ENCODE results near the gene UFSP1.

Gene UFSP1

DNA sequence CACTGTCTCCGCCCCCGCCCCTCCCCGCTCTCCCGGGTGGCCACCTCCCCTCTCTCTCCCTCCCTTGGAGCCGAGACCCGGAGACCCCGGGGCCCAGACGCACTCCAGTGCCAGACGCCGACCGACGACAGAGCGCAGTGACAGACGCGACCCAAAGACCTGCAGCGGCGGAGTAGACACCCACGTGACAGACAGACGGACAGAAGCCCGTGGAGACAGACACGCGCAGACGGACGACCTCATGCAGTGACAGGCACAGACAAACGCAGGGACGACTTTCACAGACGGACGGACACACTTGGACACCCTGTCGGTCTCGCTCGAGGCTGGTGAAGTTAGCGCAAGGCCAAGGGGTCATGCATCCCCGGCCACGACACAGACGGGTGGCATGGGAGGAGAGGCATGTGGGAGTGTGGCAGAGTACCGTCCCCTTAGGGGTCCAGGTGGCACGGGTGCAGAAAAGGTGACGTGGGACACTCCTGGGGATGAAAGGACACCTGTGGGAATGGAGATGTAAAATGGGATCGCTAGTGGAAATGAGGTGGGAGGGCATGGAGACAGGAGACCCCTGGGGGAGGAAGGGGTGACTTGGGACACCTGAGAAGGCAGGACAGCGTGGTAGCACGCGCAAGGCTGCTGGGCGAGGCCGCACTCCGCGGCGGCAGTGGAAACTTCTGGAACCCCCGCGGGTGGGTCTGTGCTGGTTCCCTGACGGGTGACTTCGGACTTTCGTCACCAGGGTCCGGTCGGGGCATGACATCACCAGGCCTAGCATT is 6.6 kb upstream of the UFSP1 start:
- no peak for DNase-seq (ENCODE audit: low read depth, low spot score)

DNA sequence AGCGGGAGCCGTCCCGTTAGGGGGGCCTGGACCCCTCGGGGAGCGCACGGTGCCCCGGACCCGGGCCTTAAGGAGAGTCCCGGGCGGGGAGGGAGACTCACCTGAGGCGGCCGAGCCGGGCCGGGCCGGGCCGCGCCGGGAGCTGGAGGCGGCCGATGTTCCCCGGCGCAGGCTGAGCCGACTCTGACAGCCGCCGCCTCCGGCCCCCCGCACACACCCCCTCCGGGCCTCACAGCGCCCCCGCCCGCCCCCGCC is 6.1 kb upstream of the UFSP1 start, which contains the start of gene ACHE:
TSS of gene ACHE (minus strand) at position 188 of the 255 bp plus-strand sequence. CDS start 1,656 bp downstream, outside the sequence.
- DNase-seq (ENCODE audit: low read depth, low spot score): no peak

DNA sequence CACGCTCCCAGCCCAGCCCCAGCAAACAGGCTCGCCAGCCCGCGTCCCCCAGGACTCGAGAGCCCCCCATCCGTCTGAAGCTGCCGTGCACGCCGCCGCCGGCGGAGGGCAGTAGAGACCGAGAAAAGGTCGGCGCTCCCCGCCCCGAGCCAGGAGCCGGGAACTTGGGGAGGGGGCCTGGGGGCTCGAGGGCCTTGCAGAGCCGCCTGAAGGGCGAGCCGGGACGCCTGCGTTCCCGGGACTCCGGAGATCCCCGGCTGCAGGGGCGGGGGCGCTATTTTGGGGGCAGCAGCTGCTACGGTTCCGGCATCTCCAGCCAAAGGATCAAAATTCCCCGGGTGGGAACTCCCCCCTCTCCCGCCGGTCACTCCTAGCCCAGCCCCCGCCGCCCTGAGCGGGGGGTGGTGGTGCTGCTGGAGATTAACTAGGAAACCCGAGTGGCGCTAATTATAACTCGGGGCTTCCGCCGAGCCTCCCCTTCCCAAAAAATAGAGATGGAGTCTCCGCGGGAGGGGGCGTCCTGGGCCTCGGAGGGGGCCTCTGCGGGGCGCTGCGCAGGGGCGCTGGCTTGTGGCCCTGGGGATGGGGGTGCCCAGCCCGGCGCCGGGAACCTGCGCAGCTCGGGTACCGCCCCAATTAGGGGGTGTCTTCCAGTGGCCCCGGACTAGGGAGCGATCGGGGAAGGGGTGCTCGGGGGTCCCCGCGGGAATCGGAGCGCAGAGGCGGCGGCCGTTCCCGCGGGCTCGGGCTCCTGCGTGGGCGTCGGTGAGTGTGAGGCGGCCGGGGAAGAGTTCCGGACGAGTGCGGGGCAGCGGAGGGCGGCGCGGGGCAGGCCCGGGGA is 5.6 kb upstream of the UFSP1 start:
- DNase-seq (ENCODE audit: low read depth, low spot score): peak; percentile 46

DNA sequence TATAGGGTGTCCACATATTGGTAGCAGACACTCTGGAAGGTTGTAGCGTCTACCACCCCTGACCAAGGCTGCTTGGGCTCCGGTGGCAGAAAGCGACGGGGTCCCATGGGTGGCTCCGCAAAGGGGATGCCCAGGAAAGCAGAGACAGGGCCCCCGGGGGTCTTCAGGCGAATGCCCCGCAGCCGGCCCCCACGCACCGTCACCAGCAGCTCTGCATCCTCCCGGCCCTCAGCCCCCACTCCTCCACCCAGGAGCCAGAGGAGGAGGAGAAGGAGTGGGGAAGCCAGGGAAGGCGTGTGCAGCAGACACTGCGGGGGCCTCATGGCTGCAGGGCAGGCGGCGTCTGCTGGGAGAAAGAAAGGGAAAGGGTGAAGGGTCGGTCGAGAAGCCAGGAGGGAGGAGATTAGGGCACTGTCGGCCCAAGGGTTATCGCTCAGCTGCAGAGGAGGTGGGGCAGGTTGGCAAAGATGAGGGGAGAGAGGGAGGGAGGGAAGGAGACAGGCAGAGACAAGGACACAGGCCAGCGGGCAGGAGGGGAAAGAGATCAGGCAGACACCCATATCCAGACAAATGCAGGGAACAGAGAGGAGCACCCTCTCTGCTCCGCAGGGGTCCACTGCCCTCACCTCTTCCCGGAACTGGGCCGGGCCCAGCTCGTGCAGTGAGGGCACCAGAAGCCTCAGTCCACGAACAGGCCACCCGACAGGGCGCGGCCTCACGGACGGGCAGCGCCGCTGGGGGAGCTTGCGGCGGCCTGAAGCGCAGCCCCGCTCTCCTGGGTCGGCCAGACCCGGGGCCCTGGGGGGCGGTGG is 4.6 kb upstream of the UFSP1 start:
- DNase-seq (ENCODE audit: low read depth, low spot score): no peak

GRCh38 chr7:100893318-100893895 is 3.9 kb upstream of the UFSP1 start:
- DNase-seq (ENCODE audit: low read depth, low spot score): no peak

DNA sequence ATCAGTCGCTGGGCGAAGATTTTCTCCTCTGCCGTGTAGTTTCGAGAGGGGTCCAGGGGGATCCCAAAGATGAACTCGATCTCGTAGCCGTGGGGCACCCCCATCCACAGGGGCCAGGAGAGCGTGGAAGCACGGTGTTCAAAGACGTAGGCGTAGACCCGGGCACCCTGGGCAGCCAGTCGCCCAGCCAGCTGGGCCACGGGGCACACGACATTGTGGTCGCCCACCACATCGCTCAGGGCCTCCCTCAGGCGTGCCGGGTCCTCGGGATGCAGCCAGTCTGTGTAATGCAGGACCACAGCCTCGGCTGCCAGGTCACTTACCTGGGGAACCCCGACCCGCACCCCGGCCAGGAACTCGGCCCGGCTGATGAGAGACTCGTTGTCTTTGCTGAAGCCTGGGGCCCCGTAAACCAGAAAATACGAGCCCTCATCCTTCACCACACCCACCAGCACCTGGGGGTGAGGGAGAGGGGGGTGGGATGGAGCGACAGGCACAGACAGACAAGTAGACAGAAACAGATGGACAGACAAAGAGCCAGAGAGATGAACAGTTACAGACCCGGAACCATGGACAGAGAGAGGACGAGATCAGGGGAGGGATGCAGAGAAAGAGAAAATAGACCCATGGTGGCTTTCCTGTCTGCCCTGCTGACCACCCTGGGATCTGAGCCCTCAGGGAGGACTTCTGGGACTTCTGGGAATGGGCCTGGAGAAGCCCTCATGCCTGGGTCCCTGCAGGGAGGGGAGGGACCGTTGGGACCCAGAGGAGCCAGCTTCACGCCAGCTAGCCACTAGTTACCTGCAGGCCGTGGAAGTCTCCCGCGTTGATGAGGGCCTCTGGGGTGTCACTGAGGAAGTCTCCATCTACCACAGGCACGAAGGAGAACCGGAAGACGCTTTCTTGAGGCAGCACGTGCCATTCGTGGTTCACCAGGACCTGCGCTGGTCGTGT is 3.1 kb upstream of the UFSP1 start:
- DNase-seq (ENCODE audit: low read depth, low spot score): no peak

- DNase-seq (ENCODE audit: low read depth, low spot score): no peak
Observed at GRCh38 chr7:100891568-100892247, 2.2 kb upstream of the UFSP1 start.

GRCh38 chr7:100890653-100891567 is 1.4 kb upstream of the UFSP1 start:
- no peak for DNase-seq (ENCODE audit: low read depth, low spot score)

GRCh38 chr7:100888291-100888987 is 1.1 kb downstream of the UFSP1 start:
- DNase-seq (ENCODE audit: low read depth, low spot score): no peak

GRCh38 chr7:100887516-100888290 is 1.8 kb downstream of the UFSP1 start:
- no peak for DNase-seq (ENCODE audit: low read depth, low spot score)

GRCh38 chr7:100886936-100887515 is 2.5 kb downstream of the UFSP1 start:
- no peak for DNase-seq (ENCODE audit: low read depth, low spot score)

GRCh38 chr7:100886142-100886935 is 3.2 kb downstream of the UFSP1 start:
- DNase-seq (ENCODE audit: low read depth, low spot score): no peak

DNA sequence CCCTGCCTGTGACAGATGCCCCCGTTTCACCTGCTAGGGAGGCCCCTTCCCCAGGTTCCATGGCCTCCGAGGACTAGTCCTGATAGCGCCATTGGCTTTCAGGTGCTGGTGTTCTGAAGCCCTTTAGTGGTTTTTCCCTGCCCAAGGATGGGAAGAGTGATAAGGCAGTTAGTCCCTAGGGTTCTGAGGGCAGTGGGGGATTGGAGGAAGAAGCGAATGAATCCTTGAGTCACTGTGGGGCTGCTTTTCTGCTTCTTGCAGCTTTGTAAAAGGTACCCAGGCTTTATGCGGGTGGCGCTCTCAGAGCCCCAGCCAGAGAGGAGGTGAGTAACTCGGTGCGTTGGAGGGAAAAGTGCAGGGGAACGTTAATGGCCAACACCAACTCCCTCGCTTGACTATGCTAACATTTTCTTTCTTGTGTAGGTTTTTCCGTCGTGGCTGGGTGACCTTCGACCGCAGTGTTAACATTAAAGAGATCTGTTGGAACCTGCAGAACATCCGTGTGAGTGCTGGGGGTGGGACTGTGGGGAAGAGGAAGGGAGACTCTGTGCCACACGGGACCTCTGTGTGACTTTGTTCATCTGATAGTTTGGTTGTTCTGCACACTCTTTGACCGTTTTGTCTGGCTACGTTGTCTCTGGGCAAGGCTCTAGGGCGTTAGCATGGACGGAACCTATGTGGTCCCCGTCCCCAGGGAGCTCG is 3.9 kb downstream of the UFSP1 start:
- no peak for DNase-seq (ENCODE audit: low read depth, low spot score)

- no peak for DNase-seq (ENCODE audit: low read depth, low spot score)
Observed at GRCh38 chr7:100884736-100885439, 4.6 kb downstream of the UFSP1 start.
